Measurements from ENCODE around the gene TELO2.

TELO2 gene

GRCh38 chr16:1553946-1554825 lies 61.0 kb downstream of the TELO2 start:
- no peak for DNase-seq (ENCODE audit: low read depth in 2 of 3, low spot score in 2 of 3)

GRCh38 chr16:1554826-1555445 lies 61.8 kb downstream of the TELO2 start:
- DNase-seq (ENCODE audit: low read depth in 2 of 3, low spot score in 2 of 3), result no peak

GRCh38 chr16:1556254-1556653 lies 63.1 kb downstream of the TELO2 start:
- no peak for DNase-seq (ENCODE audit: low read depth in 2 of 3, low spot score in 2 of 3)

- no peak for DNase-seq (ENCODE audit: low read depth in 2 of 3, low spot score in 2 of 3)
Observed at GRCh38 chr16:1557074-1557473, 63.9 kb downstream of the TELO2 start.

- no peak for DNase-seq (ENCODE audit: low read depth in 2 of 3, low spot score in 2 of 3)
Observed at GRCh38 chr16:1557576-1557975, 64.4 kb downstream of the TELO2 start.

GRCh38 chr16:1559446-1559975 lies 66.4 kb downstream of the TELO2 start:
- no peak for DNase-seq (ENCODE audit: low read depth in 2 of 3, low spot score in 2 of 3)

Data from activated CD8-positive, alpha-beta memory T cell treated with anti-CD3 and anti-CD28 coated beads for 48 hours (primary cell).